Glutamatergic neuron (in vitro differentiated cells): ENCODE results near the gene MOCS2. TPM values are rescaled to one million over a fixed set of nuclear protein-coding genes. Genes with fewer than 3 reads are reported as not detected.

Experiments
- DNase-seq: peaks from one replicate; pipeline ENCODE4 v3.0.0; 2022
- H3K27ac Mint-ChIP-seq: one replicate; pipeline ENCODE4 v1.8.0; 2020; ENCODE audit warnings: mild to moderate bottlenecking, mixed read lengths, inconsistent platforms; ENCODE audit not compliant: unreplicated experiment
- H3K27me3 Mint-ChIP-seq: one replicate; pipeline ENCODE4 v1.8.0; 2020; ENCODE audit warnings: mild to moderate bottlenecking, moderate library complexity, mixed read lengths, inconsistent platforms; ENCODE audit not compliant: unreplicated experiment
- H3K36me3 Mint-ChIP-seq: one replicate; pipeline ENCODE4 v1.8.0; 2020; ENCODE audit warnings: mild to moderate bottlenecking, mixed read lengths, inconsistent platforms; ENCODE audit not compliant: unreplicated experiment
- H3K4me1 Mint-ChIP-seq: one replicate; pipeline ENCODE4 v1.8.0; 2020; ENCODE audit warnings: mild to moderate bottlenecking, low read depth, mixed read lengths, inconsistent platforms; ENCODE audit not compliant: unreplicated experiment
- H3K4me3 Mint-ChIP-seq: one replicate; pipeline ENCODE4 v1.8.0; 2020; ENCODE audit warnings: mild to moderate bottlenecking, mixed read lengths, inconsistent platforms; ENCODE audit not compliant: unreplicated experiment
- H3K9me3 Mint-ChIP-seq: one replicate; pipeline ENCODE4 v1.8.0; 2020; ENCODE audit warnings: mild to moderate bottlenecking, moderate library complexity, mixed read lengths, inconsistent platforms; ENCODE audit not compliant: unreplicated experiment
- total RNA-seq: library from RNA; stranded (reverse); fragmentation: NEBNext Ultra II Directional; extraction: Animal tissue kit (Norgen Biotek cat#: 25700); gene quantifications from one replicate; pipeline ENCODE4 v1.2.1, GENCODE V29; 2021; ENCODE audit not compliant: unreplicated experiment
- TF ChIP-seq, protein P1 (sequence below): fragments of 200-600 bp; sonication (generic); IDR thresholded peaks from one replicate; pipeline ENCODE4 v1.5.0; 2021; ENCODE audit not compliant: partially characterized antibody, unreplicated experiment

MOCS2 gene
- total RNA-seq, 1 donor from 2014 or later = 19.2 TPM

DNA sequence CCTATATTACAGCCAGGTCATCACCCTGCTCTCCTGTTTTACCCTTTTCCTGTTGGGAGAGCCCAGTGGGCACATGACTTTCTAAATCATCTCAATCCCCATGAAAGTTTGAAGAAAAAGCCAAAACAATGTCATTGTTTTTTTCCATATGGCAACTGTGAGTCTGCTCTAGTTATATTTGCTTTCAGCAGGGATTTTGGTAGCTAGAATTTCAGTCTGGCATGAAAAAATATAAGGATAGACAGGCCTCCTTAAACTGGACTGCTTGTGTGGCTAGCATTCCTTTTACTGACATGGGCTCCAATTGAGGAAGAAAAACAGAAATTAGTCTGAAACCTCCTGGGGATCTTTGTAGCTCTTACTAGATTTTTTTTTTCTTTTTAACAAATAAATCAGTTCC, 25.6 kb downstream of the MOCS2 start:
- Mint-ChIP-seq H3K9me3 (no peaks in the 10 kb centered on the region), H3K27ac (no peak overlapping the region), H3K4me3 (no peak overlapping the region), H3K36me3 (no peaks in the 10 kb centered on the region), H3K27me3 (no peaks in the 10 kb centered on the region), H3K4me1 (no peaks in the 10 kb centered on the region)
- no peak for DNase-seq
- TF ChIP-seq, protein P1, sequence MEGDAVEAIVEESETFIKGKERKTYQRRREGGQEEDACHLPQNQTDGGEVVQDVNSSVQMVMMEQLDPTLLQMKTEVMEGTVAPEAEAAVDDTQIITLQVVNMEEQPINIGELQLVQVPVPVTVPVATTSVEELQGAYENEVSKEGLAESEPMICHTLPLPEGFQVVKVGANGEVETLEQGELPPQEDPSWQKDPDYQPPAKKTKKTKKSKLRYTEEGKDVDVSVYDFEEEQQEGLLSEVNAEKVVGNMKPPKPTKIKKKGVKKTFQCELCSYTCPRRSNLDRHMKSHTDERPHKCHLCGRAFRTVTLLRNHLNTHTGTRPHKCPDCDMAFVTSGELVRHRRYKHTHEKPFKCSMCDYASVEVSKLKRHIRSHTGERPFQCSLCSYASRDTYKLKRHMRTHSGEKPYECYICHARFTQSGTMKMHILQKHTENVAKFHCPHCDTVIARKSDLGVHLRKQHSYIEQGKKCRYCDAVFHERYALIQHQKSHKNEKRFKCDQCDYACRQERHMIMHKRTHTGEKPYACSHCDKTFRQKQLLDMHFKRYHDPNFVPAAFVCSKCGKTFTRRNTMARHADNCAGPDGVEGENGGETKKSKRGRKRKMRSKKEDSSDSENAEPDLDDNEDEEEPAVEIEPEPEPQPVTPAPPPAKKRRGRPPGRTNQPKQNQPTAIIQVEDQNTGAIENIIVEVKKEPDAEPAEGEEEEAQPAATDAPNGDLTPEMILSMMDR = no peak

GRCh38 chr5:53080271-53080670, 29.3 kb downstream of the MOCS2 start:
- TF ChIP-seq, protein P1 = no peak
- no peak for DNase-seq
- Mint-ChIP-seq H3K9me3 (no peaks in the 10 kb centered on the region), H3K27me3 (no peaks in the 10 kb centered on the region), H3K36me3 (no peaks in the 10 kb centered on the region), H3K4me1 (no peaks in the 10 kb centered on the region), H3K27ac (no peak overlapping the region), H3K4me3 (no peak overlapping the region)

DNA sequence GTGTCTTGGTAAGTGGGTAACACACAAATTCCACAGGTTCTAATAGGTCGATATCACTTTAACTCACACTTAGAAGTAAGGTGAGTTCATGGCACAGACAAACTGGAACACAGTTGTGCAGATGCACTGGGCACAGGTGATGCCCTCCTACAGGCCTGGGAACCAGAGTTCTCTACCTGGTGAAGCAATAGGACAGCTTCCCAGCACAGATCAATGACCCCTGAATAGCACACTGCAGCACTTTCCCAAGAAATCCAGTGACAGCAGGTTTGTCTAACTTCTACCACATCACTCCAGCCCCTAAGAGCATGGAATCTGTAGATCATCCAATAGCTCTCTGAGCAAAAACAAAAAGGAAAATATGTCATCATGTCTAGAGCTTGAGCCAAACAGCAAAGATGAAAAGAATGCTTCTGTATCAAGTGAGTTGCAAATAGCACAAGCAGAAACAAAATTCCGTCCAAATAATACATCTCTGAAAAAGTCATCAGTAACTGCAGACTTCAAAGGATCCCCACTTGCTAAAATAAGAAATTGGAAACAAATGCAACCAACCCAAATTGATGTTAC, 33.5 kb downstream of the MOCS2 start:
- no peak overlapping the region for H3K27ac Mint-ChIP-seq
- no peaks in the 10 kb centered on the region for H3K36me3 Mint-ChIP-seq
- TF ChIP-seq, protein P1 = no peak
- no peaks in the 10 kb centered on the region for H3K27me3 Mint-ChIP-seq
- H3K4me3 Mint-ChIP-seq = no peak overlapping the region
- no peaks in the 10 kb centered on the region for H3K9me3 Mint-ChIP-seq
- no peaks in the 10 kb centered on the region for H3K4me1 Mint-ChIP-seq
- no peak for DNase-seq

DNA sequence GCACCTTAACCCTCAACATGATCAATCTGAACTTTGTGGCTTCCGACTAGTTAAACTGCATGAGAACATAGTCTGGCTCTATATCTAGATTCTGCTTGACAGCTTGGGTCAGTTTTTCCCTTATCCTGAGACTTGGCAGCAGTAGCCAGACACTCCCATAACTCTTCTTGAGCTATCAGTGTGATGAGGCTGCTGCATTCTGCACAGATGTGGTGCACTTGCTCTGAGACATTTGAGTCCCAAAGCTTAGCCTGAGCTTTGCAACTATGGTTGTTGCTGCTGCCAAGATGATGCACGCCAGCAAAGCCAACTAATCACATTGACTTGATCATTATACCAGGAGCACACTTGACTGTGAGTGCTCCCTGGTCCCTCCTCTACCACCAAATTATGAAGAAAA, 36.2 kb downstream of the MOCS2 start:
- H3K4me3 Mint-ChIP-seq = no peak overlapping the region
- no peaks in the 10 kb centered on the region for H3K36me3 Mint-ChIP-seq
- no peak overlapping the region for H3K27ac Mint-ChIP-seq
- DNase-seq = no peak
- H3K4me1 Mint-ChIP-seq = no peaks in the 10 kb centered on the region
- no peaks in the 10 kb centered on the region for H3K27me3 Mint-ChIP-seq
- TF ChIP-seq, protein P1 = no peak
- H3K9me3 Mint-ChIP-seq = no peaks in the 10 kb centered on the region

GRCh38 chr5:53071738-53072137, 37.8 kb downstream of the MOCS2 start:
- no peak overlapping the region for H3K4me3 Mint-ChIP-seq

More at GRCh38 chr5:53071738-53072137, 37.8 kb downstream of the MOCS2 start:
- TF ChIP-seq, protein P1 = no peak
- Mint-ChIP-seq H3K36me3 (no peaks in the 10 kb centered on the region), H3K27me3 (no peaks in the 10 kb centered on the region), H3K27ac (no peak overlapping the region), H3K4me1 (no peaks in the 10 kb centered on the region), H3K9me3 (no peaks in the 10 kb centered on the region)
- no peak for DNase-seq
